HL-60 (cell line): ENCODE data around the gene SUPT20H.

Source experiments
- CTCF ChIP-seq: IDR thresholded peaks from one replicate; pipeline ENCODE4 v1.5.1; 2011; ENCODE audit warnings: low read length, control low read depth, inconsistent platforms; ENCODE audit not compliant: insufficient read depth
- GABPA ChIP-seq: IDR thresholded peaks from 2 replicates; pipeline ENCODE4 v1.6.1; 2012; ENCODE audit warnings: low read depth
- POLR2AphosphoS5 ChIP-seq: IDR thresholded peaks from 2 replicates; pipeline ENCODE4 v1.6.1; 2012; ENCODE audit warnings: low read depth

GRCh38 chr13:36997716-36998427, 61.6 kb downstream of the SUPT20H start:
- TF ChIP-seq CTCF (no peak), GABPA (no peak), POLR2AphosphoS5 (no peak)
